ENCODE data around the gene ADGRF3. TPM values are rescaled to one million over a fixed set of nuclear protein-coding genes. Genes with fewer than 3 reads are reported as not detected.

The ADGRF3 gene
- total and polyA plus RNA-seq, 9 of the 15 experiments (the other 6 are each of a cell fraction or from before 2014, with no cell fraction given) = 0.04 to 0.54 (median 0.16) TPM; not detected in 2

- peak; percentile 17; the same call in 1 of the 2 replicates for TF ChIP-seq MGA (IDR thresholded peaks at IDR 0.05)
- no peak for TF ChIP-seq NONO (IDR thresholded peaks at IDR 0.05; ENCODE audit: low read depth in 2 of 2, low read length in 1 of 2)
- TF ChIP-seq ZBTB34 (CRISPR knock-in tag; IDR thresholded peaks at IDR 0.05) = no peak
- TF ChIP-seq CREB5 (CRISPR knock-in tag; IDR thresholded peaks at IDR 0.05) = no peak
- TF ChIP-seq ZNF316 (IDR thresholded peaks at IDR 0.05) = peak; percentile 98
- peak; percentile 30; the same call in 1 of the 2 replicates for TF ChIP-seq POLR2H (tag; IDR thresholded peaks at IDR 0.05; ENCODE audit: low read depth)
- TF ChIP-seq ELF4 (CRISPR knock-in tag; IDR thresholded peaks at IDR 0.05) = 0 out of 2 replicates have a peak, but pooled peaks have one; percentile 39
- no peak for TF ChIP-seq POLR3A (IDR thresholded peaks at IDR 0.05; ENCODE audit: borderline replicate concordance, extremely low read depth, insufficient read depth, insufficient read length)
- no peak for TF ChIP-seq E2F3 (CRISPR knock-in tag; IDR thresholded peaks at IDR 0.05)
- peak; percentile 59; the same call in 1 of the 2 replicates for TF ChIP-seq CEBPB (tag; IDR thresholded peaks at IDR 0.05)
Observed at GRCh38 chr2:26355038-26355995, 8.7 kb upstream of the ADGRF3 start (continued).
